Choroid plexus epithelial cell (primary cell): Measurements from ENCODE around the gene CFD.

ENCODE experiments used
- DNase-seq: peaks from one replicate; pipeline ENCODE4 v3.0.0-alpha.2; 2010; ENCODE audit warnings: low read depth
- H3K4me3 ChIP-seq: 2 replicates; pipeline ENCODE4 v1.5.1; 2011; ENCODE audit warnings: low read depth, mild to moderate bottlenecking, control low read depth, low read length, moderate library complexity
- CTCF ChIP-seq: conservative IDR thresholded peaks from 2 replicates; pipeline ENCODE4 v1.5.1; 2011; ENCODE audit warnings: low read depth, mild to moderate bottlenecking, control low read depth, inconsistent platforms, low read length, moderate library complexity

CFD gene

GRCh38 chr19:871446-872265 is 12.2 kb downstream of the CFD start:
- TF ChIP-seq CTCF, result no peak
- no peak overlapping the region for H3K4me3 ChIP-seq
- no peak for DNase-seq

GRCh38 chr19:872266-872951 is 12.9 kb downstream of the CFD start:
- no peak for TF ChIP-seq CTCF
- peak; percentile 43 for DNase-seq
- no peak overlapping the region for H3K4me3 ChIP-seq

GRCh38 chr19:873084-873483 is 13.6 kb downstream of the CFD start:
- no peak overlapping the region for H3K4me3 ChIP-seq
- peak; percentile 52 for DNase-seq
- TF ChIP-seq CTCF, result no peak

- no peak overlapping the region for H3K4me3 ChIP-seq
- DNase-seq, result no peak
- no peak for TF ChIP-seq CTCF
Measured at GRCh38 chr19:873561-874041, 14.1 kb downstream of the CFD start.

GRCh38 chr19:875265-875879 is 15.9 kb downstream of the CFD start:
- no peak for TF ChIP-seq CTCF
- no peak overlapping the region for H3K4me3 ChIP-seq
- no peak for DNase-seq

- TF ChIP-seq CTCF, result no peak
- H3K4me3 ChIP-seq, result no peak overlapping the region
- no peak for DNase-seq
Measured at GRCh38 chr19:876089-876488, 16.6 kb downstream of the CFD start.
